ENCODE measurements around the gene JARID2.

The JARID2 gene

DNA sequence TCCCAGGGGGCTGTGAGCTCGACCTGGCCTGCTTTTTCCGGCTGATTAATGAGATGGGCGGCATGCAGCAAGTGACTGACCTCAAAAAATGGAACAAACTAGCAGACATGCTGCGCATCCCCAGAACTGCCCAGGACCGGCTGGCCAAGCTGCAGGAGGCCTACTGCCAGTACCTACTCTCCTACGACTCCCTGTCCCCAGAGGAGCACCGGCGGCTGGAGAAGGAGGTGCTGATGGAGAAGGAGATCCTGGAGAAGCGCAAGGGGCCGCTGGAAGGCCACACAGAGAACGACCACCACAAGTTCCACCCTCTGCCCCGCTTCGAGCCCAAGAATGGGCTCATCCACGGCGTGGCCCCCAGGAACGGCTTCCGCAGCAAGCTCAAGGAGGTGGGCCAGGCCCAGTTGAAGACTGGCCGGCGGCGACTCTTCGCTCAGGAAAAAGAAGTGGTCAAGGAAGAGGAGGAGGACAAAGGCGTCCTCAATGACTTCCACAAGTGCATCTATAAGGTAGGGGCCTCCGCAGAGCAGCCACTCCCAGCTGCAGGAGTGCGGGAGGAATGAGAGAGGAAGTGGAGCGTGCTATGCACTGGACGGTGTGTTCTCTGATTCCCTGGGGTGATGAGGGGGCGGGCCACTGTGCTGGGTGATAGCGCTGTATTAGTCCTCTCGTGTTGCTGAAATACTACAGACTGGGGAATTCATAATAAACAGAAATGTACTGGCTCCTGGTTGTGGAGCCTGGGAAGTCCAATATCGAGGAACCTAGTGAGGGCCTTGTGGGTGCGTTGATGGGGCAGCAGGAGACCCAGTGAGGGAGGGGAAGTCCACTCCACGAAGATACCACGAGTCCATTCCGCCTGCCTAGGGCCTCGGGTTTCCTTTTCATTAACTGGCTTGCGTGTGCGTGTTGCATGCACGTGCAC lies 255.3 kb downstream of the JARID2 start:
- DNase-seq, result no peak

DNA sequence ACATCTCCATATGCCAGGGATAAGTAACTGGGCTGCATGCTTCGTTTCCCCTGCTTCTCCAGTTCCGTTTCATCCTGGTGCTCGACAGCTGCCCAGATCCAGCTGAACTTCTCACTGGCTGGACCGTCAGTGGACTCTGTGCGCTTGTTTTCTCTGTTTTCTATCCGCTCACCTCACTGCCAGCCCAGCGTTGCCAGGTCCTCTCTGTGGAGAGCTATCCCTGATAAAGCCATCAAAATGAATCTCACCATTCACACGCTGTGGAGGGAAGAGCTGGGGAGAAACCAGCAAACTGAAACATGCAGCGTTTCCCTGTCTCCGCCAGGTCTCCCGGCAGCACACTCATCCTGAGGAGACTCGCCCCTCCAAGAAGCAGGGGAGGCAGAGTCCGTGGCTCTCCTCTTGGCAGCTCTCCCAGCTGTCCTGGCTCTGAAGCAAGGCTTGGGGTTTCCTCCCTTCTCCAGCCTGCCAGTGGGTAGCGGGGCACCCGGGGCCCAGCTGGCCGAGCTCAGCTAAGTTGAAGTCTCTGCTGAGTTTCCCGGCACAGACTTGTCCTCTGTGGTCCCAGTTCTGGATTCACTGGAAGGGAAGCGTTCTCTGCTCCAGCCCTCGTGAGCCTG lies 256.1 kb downstream of the JARID2 start:
- DNase-seq, result no peak

DNA sequence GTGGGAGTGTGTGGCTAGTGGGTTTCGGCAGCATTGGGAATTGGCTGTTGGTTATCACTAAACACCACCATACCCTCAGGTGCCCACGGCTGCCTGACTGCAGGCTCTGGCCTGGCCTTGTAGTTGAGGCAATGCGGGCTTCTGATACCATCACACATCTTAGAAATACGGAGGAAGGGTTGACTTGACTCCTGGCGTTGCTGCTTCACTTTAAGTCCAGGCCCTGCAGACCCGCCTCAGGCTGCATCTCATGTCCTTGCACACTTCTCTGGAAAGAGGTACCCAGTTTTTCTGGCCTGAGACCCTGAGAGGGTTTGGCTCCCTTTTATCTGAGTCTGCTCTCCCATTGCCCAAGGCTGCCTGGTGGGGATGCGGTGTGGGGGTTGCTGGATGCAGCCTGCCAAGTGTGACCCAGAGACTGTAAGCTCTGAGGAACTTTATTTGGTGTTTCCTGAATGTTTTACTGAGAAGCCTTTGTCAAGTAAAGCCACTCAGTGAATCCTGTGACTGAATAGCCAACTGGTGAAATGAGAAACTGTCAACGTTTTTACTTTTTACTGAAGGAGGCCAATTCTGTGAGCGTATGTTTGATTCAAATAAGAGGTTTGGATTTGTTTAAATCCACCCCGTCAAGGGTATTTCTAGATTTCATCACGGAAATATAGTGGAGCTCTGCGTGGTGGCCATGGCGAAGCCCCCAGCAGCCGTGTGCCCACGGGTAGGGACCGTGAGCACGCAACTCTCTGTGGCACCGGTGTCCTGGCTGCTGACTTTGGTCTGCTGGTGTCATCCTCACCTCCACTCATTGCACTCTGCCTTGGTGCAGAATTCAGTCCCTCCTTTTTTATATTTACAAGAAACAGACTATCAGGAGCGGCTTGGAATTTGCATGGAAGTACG lies 256.8 kb downstream of the JARID2 start:
- DNase-seq, result no peak

DNA sequence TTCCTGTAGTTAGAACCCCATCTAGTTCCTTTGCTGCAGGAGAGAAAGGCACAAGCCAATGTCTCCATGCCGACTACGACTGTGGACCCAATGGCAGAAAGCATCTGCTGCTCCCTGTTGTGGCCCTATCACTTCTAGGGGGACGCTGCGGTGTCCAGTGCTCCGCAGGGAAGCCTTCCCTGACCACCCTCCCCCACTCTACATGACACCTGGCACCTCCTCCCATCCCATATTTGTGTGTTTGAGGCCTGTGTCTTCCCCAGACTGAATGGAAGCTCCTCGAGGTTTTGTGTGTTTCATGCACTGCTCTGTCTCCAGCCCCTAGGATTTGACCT lies 257.4 kb downstream of the JARID2 start:
- DNase-seq, result no peak

DNA sequence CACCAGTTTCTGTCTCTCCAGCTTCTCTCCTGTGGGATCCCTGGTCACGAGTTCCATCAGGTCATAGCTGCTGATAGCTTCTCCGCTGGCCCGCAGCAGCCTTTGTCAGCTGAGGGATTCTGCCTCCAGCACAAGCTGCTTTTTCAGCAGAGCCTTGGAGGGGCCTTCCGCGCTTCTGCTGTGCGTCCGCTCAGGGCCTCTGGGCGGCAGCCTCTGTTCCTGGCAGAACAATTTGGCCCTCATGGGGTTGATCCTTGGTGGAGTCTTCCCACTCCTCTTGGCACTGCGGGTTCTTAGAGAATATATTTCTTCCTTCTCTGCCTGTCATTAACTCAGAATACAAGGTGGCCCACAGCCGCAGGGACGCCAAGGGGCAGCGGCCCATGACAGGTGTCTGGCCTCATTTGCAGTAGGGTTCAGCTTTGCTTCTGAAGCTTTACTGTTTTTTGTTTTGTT lies 258.2 kb downstream of the JARID2 start:
- no peak for DNase-seq

DNA sequence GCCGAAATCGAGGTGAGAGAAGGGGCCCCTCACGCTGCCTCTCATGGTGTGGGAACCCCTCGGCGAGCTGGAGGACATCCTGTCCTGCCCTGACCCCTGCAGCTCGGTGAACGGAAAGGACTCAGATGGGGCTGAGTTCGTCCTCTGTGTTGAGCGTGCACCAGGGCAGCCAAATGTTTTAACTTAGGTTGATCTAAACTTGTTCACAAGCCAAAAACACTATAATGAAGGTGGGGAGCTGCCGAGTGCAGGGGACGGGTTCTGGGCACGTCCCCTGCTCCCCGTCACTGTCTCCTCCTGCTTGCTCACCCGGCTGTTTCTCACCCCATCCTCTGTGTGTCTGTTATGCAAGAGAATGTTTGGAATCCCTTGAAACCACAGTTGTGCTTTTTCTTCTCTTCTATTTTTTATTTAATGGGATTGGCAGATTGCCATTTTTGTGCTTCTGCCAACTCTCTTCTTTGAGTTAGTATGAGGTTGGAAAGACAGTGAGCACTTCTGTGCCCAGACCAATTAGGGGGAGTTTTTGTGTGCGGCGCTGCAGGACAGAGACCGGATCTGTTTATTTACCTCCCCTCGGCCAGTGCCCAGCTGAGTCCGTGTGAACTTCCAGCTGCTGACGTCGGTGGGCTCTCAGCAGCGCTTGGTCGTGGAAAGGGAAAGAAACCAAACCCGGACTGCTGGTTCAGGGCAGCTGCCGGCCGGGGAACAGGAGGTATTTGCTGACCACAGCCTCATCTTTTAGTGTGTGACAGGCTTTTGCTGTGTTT lies 258.9 kb downstream of the JARID2 start:
- DNase-seq, result no peak

DNA sequence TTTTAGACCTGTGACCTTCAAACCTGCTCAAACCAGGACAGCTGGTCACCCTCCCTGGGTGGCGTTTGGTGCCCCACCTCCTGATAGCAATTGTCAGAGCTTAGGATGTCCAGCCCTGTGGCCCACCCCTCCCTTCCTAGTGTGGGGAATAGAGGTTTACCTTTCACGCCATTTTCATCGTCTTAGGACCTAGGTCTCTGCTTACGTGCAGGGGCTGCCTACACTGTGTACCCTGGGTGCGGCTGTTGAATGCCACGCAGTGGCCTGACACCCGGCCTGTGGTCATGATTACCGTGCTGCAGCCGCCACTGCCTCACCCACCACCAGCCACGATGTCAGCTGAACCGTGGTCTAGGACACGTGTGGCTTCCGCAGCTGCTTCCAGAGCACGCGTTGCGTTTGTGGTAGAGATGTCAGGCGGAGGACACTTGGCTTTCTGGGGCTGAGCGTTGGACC lies 259.6 kb downstream of the JARID2 start:
- DNase-seq, result no peak

DNA sequence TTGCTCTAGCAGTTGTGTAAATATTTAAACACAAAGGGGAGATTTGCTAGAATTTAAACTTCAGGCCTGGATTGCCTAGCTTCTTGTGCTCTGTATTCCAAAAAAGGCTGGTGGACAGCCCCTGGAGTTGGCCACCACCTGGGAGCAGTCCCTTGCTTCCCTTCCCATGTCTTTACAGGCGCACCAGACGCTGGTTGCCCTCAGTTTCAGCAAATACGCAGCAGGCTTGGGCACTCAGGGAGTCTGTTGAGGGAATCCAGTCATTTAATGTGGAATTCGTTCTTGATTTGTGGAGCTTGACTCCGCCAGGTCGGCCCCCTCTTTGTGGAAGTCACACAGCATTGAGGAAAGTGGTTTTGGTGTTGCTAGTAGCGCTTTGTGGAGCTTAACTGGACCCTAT lies 260.2 kb downstream of the JARID2 start:
- DNase-seq, result no peak

DNA sequence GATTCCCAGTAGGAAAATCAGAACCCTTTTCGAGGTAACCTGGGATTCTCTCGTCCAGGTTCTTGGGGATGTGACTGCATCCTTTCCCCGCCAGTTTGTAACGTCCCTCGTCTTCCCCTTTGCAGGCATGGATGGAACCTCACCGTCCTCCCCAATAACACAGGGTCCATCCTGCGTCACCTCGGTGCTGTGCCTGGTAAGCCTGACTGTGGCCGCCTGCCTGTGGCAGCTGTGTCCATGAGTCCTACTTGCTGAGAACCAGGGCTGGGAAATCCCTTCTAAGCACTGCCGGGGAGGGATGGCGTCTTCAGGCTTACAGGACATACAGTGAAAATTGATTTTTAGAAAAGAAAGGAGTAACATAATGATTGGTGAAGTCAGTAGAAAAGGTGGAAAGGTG lies 261.4 kb downstream of the JARID2 start:
- no peak for DNase-seq

DNA sequence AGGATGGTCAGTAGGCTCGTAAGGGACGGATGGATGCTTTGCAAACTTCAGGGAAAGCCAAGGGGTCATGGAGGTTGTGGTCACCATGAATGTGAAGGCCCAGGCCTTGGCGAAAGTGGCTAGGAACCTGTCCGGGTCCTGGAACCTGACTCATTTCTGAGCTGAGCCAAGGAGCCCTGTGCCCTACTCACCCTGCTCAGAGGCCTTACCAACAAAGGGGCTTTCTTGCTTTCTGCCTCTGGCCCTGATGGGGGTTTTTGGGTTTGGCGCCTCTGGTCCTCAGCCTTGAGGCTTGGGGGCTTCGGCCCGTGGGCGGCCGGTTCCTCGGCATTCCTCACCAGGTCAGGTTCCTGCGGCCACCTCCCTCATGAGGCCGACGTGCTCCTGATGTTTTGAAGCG lies 261.9 kb downstream of the JARID2 start:
- DNase-seq, result no peak

DNA sequence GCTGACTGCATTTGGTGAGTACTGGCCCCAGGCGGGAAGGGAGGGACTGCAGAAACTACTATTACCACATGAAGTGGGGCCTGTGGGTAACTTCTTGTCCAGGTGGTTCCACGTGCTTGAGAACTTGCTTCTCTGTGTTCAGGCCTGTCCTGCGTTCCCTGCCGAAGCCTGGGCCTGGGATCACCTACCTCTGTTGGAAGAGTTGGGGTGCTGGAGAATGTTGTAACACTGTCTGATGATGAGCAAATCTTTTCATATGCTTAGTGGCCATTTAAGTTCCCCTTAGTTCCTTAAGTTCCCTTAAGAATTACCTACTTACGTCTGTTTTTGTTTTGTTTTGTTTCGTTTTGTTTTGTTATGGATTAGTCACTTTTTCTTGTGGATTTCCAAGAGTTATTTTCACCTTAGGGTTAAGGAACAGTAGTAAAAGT lies 262.6 kb downstream of the JARID2 start:
- DNase-seq, result no peak

DNA sequence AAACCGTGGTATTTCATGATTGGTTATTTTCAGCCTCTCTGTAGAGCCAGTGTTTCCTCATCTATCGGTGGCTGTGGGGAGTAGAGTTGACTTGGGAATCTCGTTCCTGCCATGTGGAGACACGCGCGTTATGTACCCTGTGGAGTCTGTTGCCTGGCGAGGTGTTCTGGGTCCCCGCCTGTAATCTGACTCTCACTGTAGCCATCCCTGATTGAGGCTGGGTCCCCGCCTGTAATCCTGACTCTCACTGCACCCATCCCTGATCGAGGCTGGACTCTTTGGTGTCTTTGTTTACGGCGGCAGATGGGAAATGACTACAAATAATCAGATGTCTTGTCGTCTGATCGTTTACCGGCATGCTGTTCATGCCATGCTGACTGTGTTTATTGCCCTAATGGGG lies 263.1 kb downstream of the JARID2 start:
- DNase-seq, result no peak

DNA sequence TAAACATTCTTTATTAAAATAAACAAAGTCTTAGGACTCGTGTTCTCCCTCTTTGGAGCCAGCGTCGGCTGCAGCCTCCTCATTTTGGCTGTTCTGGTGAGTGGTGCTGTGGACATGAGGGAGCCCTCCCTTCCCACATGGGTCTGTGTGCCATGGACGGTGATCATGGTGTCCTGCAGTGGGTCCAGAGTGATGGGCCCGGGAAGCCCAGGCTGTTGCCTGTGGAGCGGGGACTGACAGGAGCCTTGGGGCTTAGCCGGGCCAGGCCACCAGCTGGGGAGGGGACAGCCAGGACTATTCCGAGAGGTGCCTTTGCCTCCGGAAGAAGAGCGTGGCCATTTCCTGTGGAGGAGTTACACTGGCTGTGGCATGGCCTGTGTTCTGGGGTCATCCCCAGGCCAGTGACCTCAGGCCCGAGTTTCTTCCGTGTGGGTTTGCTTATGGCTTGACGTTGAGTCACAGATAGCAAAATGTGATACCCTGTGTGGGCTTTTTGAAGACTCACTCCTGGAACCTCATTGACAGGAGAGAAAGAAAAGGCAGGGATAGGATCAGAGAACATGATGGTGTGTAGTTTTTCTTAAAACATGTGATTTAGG lies 263.6 kb downstream of the JARID2 start:
- no peak for DNase-seq

DNA sequence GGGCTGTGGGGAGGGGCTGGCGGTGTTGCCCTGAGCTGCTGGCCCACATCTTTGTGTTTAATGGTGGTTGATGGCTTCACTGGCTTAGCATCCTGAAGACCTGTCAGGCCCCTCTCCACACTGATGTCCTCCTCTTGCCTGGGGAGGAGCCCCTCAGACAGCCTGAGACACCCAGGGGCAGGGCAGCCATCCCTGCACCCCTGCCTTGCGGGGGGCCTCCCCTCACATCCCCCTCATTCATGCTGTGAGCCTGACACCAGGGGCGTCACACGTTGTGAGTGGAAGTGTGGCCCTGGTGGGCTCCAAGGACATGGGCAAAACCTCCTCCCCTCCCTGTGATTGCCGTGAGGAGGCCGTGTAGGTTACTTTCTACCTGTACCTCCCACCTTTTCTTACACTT lies 264.3 kb downstream of the JARID2 start:
- DNase-seq, result no peak

DNA sequence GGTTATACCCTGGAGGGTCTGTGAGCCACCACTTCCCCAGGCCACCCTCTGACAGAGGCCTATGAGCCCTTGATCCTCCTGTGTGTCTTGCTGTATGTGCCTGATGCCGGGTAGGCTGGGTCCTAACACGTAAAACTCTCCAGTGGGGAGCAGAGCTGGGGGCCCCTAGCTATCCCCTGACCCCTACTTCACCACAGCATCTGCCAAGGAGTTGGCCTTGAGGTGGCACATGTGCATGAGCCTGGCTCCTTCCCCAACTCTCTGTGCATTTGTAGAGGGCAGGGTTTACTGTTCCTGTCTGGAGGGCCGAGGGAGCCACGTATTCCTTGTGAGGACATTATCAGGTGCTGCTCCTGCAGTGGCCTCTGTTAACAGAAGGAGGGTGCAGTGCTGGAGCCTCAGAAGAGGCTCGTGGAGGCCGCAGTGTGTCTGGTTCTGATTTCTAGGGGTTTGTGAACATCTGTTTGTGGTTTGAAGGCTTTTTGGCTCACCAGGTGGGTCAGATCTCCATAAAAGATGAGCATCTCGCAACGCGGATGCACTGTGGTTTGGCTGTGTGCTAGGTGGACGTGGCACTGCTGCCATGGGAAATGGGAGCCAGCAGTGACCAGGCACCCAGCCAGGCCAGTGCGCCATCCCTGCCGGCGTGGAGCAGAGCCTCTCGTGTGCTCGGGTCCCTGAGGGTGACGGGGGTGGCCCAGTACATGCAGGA lies 264.8 kb downstream of the JARID2 start:
- no peak for DNase-seq

DNA sequence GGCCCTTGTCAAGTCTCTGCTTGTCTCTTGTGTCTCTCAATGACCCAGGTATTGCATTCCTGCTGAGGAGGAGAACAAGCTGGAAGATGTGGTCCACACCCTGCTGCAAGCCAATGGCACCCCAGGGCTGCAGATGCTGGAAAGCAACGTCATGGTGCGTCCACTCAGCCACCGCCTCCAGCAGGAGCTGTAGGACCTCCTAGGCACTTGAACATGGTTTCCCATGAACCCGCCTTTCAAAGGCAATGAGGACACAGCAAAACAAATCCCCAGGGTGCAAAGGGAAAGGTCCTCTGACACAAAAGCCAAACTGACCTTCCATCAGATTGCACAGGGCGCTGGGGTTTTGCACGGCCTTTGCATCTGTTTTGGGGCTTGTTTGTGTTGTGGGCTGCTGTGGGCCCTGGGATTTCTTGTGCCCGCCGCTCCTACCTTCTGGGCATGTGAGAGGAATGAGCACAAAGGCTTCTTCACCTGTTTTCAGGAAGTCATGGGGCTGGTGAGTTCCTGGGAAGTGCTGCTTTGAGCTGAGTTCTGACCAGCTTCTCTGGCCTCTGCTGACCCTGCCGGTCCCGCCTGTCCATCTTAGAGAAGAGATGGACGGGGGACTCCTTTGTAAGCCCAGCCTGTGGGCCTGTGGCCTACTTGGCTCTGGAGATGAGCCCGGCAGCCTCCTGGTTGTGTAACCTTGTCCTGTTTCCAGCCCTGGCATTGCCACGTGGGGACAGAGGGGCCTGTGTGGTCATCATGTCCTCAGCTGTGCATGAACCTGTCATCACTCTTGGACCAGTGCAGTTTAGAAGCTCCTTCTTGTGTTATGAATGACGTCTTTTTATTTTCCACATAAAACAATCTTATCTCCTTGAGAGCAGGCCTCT lies 265.6 kb downstream of the JARID2 start:
- no peak for DNase-seq

DNA sequence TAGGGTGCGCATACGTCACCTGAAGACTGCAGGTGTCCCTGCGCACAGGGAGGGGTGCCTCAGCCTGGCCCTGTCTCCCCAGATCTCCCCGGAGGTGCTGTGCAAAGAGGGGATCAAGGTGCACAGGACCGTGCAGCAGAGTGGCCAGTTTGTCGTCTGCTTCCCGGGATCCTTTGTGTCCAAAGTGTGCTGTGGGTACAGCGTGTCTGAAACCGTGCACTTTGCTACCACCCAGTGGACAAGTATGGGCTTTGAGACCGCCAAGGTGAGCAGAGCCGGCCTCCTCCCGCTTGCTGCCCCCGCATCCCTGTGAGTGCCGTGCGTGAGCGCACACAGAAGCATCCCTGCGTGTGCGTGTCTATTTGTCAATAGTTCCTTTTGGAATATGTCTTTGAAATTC lies 266.3 kb downstream of the JARID2 start:
- no peak for DNase-seq

DNA sequence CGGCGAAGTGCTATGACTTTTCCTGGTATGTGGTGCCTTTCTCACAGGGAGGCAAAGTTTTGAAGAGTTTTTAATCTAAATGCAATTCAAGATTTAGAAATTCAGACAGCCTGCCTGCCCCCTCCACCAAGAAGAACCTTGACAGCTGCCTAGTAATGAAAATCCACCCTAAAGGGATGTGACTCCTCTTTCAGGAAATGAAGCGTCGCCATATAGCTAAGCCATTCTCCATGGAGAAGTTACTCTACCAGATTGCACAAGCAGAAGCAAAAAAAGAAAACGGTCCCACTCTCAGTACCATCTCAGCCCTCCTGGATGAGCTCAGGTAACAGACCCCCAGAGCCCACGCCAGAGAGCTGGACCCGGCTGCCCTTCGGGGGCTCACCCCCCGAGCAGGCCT lies 266.9 kb downstream of the JARID2 start:
- DNase-seq, result no peak

DNA sequence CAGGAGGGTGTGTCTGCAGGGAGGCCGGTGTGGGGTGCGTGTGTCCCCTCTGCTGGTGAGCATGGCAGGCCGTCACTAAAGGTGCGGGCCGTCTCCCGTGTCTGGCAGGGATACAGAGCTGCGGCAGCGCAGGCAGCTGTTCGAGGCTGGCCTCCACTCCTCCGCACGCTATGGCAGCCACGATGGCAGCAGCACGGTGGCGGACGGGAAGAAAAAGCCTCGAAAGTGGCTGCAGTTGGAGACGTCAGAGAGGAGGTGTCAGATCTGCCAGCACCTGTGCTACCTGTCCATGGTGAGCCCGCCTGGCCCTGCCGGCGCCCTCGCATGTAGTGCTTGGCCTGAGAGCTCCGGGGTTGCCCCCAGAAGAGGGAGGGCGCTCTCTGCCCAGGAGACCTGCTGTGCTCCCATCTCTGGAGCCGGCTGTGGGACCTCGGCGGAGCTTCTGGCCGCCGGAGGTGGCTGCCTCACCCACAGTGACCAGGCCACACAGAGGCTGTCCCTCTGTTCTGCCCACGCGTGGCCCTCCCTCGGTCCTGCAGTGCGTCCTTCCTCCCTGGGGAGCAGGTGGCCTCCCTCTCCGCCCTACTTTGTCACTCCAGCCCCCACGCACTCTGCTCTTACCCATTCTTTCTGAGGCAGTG lies 267.4 kb downstream of the JARID2 start:
- no peak for DNase-seq

Measured in SW 1271 (cell line).